ENCODE measurements around the gene MAPK8IP1.

DNA sequence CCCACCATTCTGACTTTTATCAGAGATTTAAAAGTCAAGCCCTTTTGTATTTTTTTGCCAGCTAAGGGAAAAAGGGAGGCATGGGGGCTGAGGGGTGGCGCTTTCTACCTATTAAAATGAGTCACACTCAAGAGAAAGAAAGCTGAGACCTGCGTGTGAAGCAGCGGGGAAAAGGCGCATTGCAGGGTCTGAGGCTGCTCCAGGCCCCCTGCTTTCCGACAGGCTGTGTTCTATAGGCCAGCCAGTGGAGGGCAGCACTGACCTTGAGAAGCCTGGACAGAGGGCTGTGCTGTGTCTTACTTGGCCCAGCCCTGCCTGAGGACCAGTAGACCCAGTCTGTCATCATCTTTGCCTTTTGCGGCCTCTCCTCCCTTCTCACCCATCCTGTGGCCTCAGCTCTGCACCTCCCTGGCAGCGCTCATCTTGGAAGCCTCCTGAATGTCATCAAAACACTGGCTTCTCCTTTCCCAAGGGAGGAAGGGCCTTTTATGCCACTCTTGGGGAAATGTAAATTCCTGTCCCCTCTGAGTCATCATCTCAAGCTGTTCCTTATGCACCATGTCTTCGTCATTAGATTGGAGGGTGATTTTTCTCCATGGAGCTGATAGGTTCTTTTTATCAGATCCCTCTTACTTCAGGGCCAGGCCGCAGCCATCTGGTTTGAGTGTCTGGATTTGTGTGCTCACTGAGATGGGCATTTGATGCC lies 12.6 kb upstream of the MAPK8IP1 start:
- TF ChIP-seq SUZ12 (IDR thresholded peaks at IDR 0.05; ENCODE audit: extremely low read depth, insufficient read depth, insufficient read length) (no peak), YY1 (IDR thresholded peaks at IDR 0.05; ENCODE audit: insufficient read depth, insufficient read length) (no peak), ZNF274 (IDR thresholded peaks at IDR 0.05; ENCODE audit: low read depth, low read length) (no peak)
